Activated naive CD4-positive, alpha-beta T cell treated with anti-CD3 and anti-CD28 coated beads for 36 hours (primary cell): Measurements from ENCODE around the gene LRRC2. TPM values are rescaled to one million over a fixed set of nuclear protein-coding genes. Genes with fewer than 3 reads are reported as not detected.
"Not testable (repeated sequence)": the region's sequence is repeated elsewhere in the genome, so short reads cannot be mapped to it uniquely, and the experiment has no call there.

ENCODE experiments used
- CTCF ChIA-PET: fragments of 350-600 bp; sonication (Branson Sonifier 250); formaldehyde crosslinking; loops from one replicate; lab custom pipeline; 2021; ENCODE audit warnings: antibody characterized with exemption; lab: Charles Lee
- DNase-seq: peaks from one replicate; pipeline ENCODE4 v3.0.0-alpha.2; 2020
- H3K27ac Mint-ChIP-seq: one replicate; pipeline ENCODE4 v1.8.0; 2021; ENCODE audit warnings: mild to moderate bottlenecking, mixed read lengths
- H3K27me3 Mint-ChIP-seq: one replicate; pipeline ENCODE4 v1.8.0; 2021; ENCODE audit warnings: low read depth, mixed read lengths
- H3K36me3 Mint-ChIP-seq: one replicate; pipeline ENCODE4 v1.8.0; 2021; ENCODE audit warnings: low read depth, mixed read lengths
- H3K4me1 Mint-ChIP-seq: one replicate; pipeline ENCODE4 v1.8.0; 2021; ENCODE audit warnings: low read depth, mixed read lengths
- H3K4me3 Mint-ChIP-seq: one replicate; pipeline ENCODE4 v1.8.0; 2021; ENCODE audit warnings: mild to moderate bottlenecking, moderate library complexity, mixed read lengths
- H3K9me3 Mint-ChIP-seq: one replicate; pipeline ENCODE4 v1.8.0; 2021; ENCODE audit warnings: mixed read lengths
- intact Hi-C: fragments of 100-400 bp; cut with micrococcal nuclease; formaldehyde crosslinking; loops from one replicate; pipeline ENCODE4 v1.15.1; 2023
- total RNA-seq, 2 experiments: library from RNA; stranded (reverse); gene quantifications; one replicate each; pipeline ENCODE4 v1.2.3, GENCODE V29; 2021

LRRC2 gene
- total RNA-seq, 2 experiments from 2014 or later = not detected

DNA sequence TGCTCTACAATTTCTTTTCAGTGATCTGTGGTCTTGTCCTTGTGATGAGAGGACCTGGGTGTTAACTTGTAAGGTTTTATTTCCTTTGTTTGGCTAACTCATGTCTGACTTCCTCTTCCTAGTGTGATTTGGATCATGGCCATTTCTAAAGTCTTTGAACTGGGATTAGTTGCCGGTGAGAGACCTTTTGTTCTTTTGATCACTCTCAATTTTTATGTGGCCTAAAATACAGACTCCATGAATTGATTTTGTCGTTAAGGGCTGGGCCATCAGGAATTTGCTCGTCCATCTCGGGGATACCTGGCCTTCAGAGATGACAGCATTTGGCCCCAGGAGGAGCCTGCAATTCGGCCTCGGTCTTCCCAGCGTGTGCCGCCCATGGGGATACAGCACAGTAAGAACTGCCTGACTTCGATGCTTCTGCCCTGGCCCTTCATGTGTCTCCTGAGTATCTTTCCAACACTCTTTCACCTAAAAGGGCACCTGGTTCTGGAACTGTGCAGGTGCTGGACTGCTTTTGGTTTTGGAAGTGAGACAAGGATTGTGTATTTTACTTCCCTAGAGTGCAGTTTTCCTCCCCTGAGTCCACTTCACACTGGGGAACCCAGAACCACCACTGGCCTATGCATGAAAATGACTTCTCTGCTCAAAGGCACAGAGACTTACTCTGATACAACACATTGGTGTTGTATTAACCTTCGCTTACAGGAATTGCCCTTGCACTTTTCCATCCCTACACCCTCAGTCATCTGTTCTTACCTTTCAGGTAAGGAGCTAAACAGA is 13.1 kb upstream of the LRRC2 start:
- CTCF ChIA-PET = no interaction called here
- Mint-ChIP-seq H3K4me1 (peaks cover 4% of the 10 kb centered on the region), H3K9me3 (no peaks in the 10 kb centered on the region), H3K27ac (no peak overlapping the region), H3K4me3 (no peak overlapping the region), H3K36me3 (no peaks in the 10 kb centered on the region), H3K27me3 (no peaks in the 10 kb centered on the region)
- DNase-seq = no peak
- intact Hi-C loops = no loop called here

DNA sequence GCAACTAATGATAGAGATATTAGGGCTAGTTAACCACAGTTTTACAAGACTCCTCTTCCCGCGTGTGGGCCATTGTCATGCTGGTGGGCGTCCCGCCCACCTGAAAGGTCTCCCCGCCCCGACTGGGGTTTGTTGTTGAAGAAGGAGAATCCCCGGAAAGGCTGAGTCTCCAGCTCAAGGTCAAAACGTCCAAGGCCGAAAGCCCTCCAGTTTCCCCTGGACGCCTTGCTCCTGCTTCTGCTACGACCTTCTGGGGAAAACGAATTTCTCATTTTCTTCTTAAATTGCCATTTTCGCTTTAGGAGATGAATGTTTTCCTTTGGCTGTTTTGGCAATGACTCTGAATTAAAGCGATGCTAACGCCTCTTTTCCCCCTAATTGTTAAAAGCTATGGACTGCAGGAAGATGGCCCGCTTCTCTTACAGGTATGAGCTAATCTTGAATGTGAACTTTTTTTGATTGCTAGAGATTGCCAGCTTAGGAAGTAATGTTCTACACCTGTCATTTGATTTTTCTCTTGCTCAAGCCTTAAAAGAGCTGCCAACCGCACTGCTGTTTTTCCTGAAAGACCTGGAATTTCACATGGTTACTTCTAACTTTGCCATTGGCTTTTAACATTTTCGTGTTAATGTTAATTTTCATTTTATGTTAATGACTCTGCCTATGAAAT is 11.6 kb upstream of the LRRC2 start:
- DNase-seq, H3K4me3 Mint-ChIP-seq, H3K27me3 Mint-ChIP-seq, H3K9me3 Mint-ChIP-seq, H3K4me1 Mint-ChIP-seq, H3K27ac Mint-ChIP-seq, H3K36me3 Mint-ChIP-seq, intact Hi-C loops: not testable (repeated sequence)
- CTCF ChIA-PET = interaction anchor here (0.7 to 1.4 kb wide), 2 partner anchors 51 to 89 kb away, joined by 3 to 14 read pairs; no protein-coding TSS in a partner anchor

DNA sequence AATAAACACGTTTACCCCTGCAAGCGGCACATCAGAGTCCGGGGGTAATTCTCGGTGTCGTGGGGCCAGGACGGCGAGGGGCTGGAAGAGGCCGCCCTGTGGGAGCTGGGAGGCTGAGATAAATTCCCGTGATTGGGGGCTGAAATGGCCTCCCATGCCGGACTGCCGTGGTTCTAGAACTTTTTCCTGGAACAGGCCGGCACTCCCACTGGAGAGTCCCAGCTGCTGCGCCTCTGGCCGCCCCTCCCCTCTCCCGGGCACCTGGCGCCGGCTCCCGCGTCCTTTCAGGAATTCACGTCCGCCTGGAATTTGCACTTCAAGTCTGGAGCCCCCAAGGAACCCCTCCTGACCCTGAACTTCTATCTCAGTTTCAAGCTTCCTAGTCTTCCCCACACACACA is 10.8 kb upstream of the LRRC2 start:
- peaks cover 4% of the 10 kb centered on the region for H3K4me1 Mint-ChIP-seq
- no peak overlapping the region for H3K27ac Mint-ChIP-seq
- intact Hi-C loops = no loop called here
- CTCF ChIA-PET = interaction anchor here (1.4 kb wide), 1 partner anchor 52 kb away, joined by 14 read pairs; no protein-coding TSS in a partner anchor
- no peak overlapping the region for H3K4me3 Mint-ChIP-seq
- no peaks in the 10 kb centered on the region for H3K9me3 Mint-ChIP-seq
- no peaks in the 10 kb centered on the region for H3K36me3 Mint-ChIP-seq
- H3K27me3 Mint-ChIP-seq = no peaks in the 10 kb centered on the region
- no peak for DNase-seq

DNA sequence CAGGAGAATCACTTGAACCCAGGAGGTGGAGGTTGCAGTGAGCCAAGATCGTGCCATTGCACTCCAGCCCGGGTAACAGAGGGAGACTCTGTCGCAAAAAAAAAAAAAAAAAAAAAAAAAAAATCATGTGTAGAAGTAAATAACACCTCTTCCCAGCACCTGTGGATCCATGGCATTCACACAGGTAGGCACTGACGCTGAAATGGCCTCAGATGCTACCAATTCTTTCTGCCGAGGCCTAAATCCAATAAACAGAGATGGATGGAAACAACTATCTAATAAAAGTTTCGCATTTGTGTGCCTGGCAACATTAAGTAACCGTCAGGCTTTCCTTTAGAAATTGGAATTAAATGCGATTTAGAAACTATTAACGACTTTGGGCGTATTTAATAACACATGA is 10.3 kb upstream of the LRRC2 start:
- Mint-ChIP-seq H3K4me3 (no peak overlapping the region), H3K4me1 (peaks cover 4% of the 10 kb centered on the region), H3K27me3 (no peaks in the 10 kb centered on the region), H3K9me3 (no peaks in the 10 kb centered on the region), H3K27ac (no peak overlapping the region), H3K36me3 (no peaks in the 10 kb centered on the region)
- CTCF ChIA-PET = no interaction called here
- no peak for DNase-seq
- intact Hi-C loops = no loop called here

- Mint-ChIP-seq H3K4me1 (peaks cover 4% of the 10 kb centered on the region), H3K36me3 (no peaks in the 10 kb centered on the region), H3K4me3 (no peak overlapping the region), H3K27ac (no peak overlapping the region), H3K27me3 (no peaks in the 10 kb centered on the region), H3K9me3 (no peaks in the 10 kb centered on the region)
- CTCF ChIA-PET = no interaction called here
- intact Hi-C loops = no loop called here
- no peak for DNase-seq
These were observed 9.6 kb upstream of the LRRC2 start for GRCh38 chr3:46575577-46576222.

- intact Hi-C loops = no loop called here
- no peaks in the 10 kb centered on the region for H3K27me3 Mint-ChIP-seq
- no peak for DNase-seq
- no peak overlapping the region for H3K27ac Mint-ChIP-seq
- peaks cover 4% of the 10 kb centered on the region for H3K4me1 Mint-ChIP-seq
- H3K36me3 Mint-ChIP-seq = no peaks in the 10 kb centered on the region
- CTCF ChIA-PET = no interaction called here
- H3K4me3 Mint-ChIP-seq = no peak overlapping the region
- H3K9me3 Mint-ChIP-seq = no peaks in the 10 kb centered on the region
These were observed 8.9 kb upstream of the LRRC2 start for GRCh38 chr3:46574881-46575576.

- intact Hi-C loops = no loop called here
- no peak overlapping the region for H3K27ac Mint-ChIP-seq
- H3K4me1 Mint-ChIP-seq = peaks cover 4% of the 10 kb centered on the region
- no peaks in the 10 kb centered on the region for H3K27me3 Mint-ChIP-seq
- CTCF ChIA-PET = no interaction called here
- H3K4me3 Mint-ChIP-seq = no peak overlapping the region
- H3K36me3 Mint-ChIP-seq = no peaks in the 10 kb centered on the region
- no peak for DNase-seq
- no peaks in the 10 kb centered on the region for H3K9me3 Mint-ChIP-seq
These were observed 8.1 kb upstream of the LRRC2 start for GRCh38 chr3:46574243-46574646.

DNA sequence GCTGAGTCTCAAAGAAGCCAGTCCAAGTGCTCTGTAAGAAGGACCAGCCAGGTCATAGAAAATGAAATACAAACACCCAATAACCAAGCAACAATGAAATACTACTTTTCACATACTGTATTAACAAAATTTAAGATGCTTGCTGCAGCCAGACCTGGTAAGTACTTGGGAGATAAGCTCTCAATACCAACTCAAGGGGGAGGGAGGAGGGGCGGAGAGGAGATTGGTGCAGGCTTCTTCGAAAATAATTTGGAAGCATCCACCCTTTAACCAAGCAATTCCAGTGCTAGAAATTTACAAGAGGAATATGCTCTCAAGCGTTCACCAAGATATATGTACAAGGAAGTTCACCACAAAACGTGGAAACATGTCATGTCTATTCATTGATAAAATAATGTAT is 7.6 kb upstream of the LRRC2 start:
- intact Hi-C loops = no loop called here
- Mint-ChIP-seq H3K9me3 (no peaks in the 10 kb centered on the region), H3K27me3 (no peaks in the 10 kb centered on the region), H3K4me1 (no peaks in the 10 kb centered on the region), H3K4me3 (no peak overlapping the region), H3K36me3 (no peaks in the 10 kb centered on the region), H3K27ac (no peak overlapping the region)
- DNase-seq = no peak
- CTCF ChIA-PET = no interaction called here

DNA sequence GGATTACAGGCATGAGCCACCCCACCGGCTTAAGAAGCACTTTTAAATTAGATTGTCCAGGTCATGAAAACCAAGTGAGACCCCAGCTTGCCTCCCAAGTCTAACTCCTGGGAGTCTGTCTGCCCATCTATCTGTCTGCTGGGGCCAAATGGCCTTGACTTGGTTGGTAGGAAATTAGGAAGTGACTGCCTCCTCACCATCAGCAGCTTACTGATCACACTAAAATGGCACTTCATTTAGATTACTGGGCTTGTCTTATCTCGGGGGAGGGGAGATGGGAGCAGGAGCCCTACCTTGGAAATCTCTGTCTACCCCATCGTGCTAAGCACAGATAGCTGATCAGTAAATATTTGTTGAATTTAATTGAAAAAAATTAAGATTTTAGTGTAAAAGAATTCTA is 5.6 kb upstream of the LRRC2 start:
- CTCF ChIA-PET = interaction anchor here (0.7 kb wide), 1 partner anchor 13 kb away, joined by 3 read pairs; no protein-coding TSS in a partner anchor
- intact Hi-C loops = no loop called here

GRCh38 chr3:46565607-46566039 is 479 bp downstream of the LRRC2 start:
- peaks cover 17% of the 10 kb centered on the region for H3K27me3 Mint-ChIP-seq

More for the DNA sequence above, 5.6 kb upstream of the LRRC2 start:
- no peak overlapping the region for H3K27ac Mint-ChIP-seq
- no peaks in the 10 kb centered on the region for H3K36me3 Mint-ChIP-seq
- H3K27me3 Mint-ChIP-seq = peaks cover 4% of the 10 kb centered on the region
- H3K4me1 Mint-ChIP-seq = no peaks in the 10 kb centered on the region
- no peak overlapping the region for H3K4me3 Mint-ChIP-seq
- no peaks in the 10 kb centered on the region for H3K9me3 Mint-ChIP-seq
- DNase-seq = no peak

GRCh38 chr3:46565077-46565476 is 1.0 kb downstream of the LRRC2 start:
- Mint-ChIP-seq H3K27me3 (peaks cover 17% of the 10 kb centered on the region), H3K36me3 (no peaks in the 10 kb centered on the region), H3K9me3 (no peaks in the 10 kb centered on the region), H3K4me1 (peaks cover 7% of the 10 kb centered on the region), H3K27ac (no peak overlapping the region), H3K4me3 (peak overlapping the region; percentile 59)
- CTCF ChIA-PET = interaction anchor here (0.8 to 2.1 kb wide), 4 partner anchors 65 to 77 kb away, joined by 3 to 9 read pairs (median 3); no protein-coding TSS in a partner anchor
- DNase-seq = no peak
- intact Hi-C loops = no loop called here

More at GRCh38 chr3:46565607-46566039, 479 bp downstream of the LRRC2 start:
- H3K4me3 Mint-ChIP-seq = peak overlapping the region; percentile 59
- H3K27ac Mint-ChIP-seq = no peak overlapping the region
- no peak for DNase-seq
- intact Hi-C loops = no loop called here
- peaks cover 7% of the 10 kb centered on the region for H3K4me1 Mint-ChIP-seq
- no peaks in the 10 kb centered on the region for H3K36me3 Mint-ChIP-seq
- H3K9me3 Mint-ChIP-seq = no peaks in the 10 kb centered on the region
- CTCF ChIA-PET = interaction anchor here (0.8 to 2.1 kb wide), 3 partner anchors 64 to 77 kb away, joined by 3 to 9 read pairs (median 3); no protein-coding TSS in a partner anchor
